Right ventricle myocardium inferior (tissue), 1 donor: ENCODE measurements around the gene SHH. TPM values are rescaled to one million over a fixed set of nuclear protein-coding genes. Genes with fewer than 3 reads are reported as not detected.
"Not testable (repeated sequence)": the region's sequence is repeated elsewhere in the genome, so short reads cannot be mapped to it uniquely, and the experiment has no call there.

ENCODE experiments used
- ATAC-seq: fragments of 200-7000 bp; cut with Tn5 transposase; one replicate; pipeline ENCODE4 v1.9.1; 2020; ENCODE audit warnings: mild to moderate bottlenecking, moderate library complexity
- DNase-seq: peaks from one replicate; pipeline ENCODE4 v3.0.0; 2021; ENCODE audit errors: missing footprints
- intact Hi-C: fragments of 100-400 bp; cut with DNase I; formaldehyde crosslinking; loops from one replicate; pipeline ENCODE4 v1.11.0; 2022
- total RNA-seq: library from RNA; stranded (reverse); fragmentation: NEBNext Ultra II Directional; extraction: Animal tissue kit (Norgen Biotek cat#: 25700); gene quantifications from one replicate; pipeline ENCODE4 v1.2.1, GENCODE V29; 2021
- donor health status: DM: no; HTN: yes; CAD: no; lungs with severe emphysema.

SHH gene
- total RNA-seq, 1 donor from 2014 or later: not detected

DNA sequence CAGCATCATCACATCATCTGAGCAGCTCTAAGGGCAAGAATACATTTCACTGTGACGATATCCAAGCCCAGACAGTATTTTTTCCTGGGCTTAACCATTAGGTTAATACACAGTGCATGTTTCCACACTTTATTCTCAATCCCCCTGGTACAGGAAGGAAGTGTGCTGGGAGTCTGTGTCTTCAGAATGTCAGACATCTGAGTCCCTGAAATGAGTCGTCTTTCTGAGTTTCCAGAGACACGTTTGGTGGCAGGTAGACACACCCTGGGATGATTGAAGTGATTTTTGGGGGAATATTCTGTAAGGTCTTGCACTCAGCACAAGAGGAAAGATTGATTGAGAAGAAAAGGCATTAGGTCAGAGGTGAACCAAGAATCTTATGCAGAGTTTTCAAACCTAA lies 13.1 kb upstream of the SHH start:
- DNase-seq (no peak), ATAC-seq (no peak)
- intact Hi-C loops: no loop called here

DNA sequence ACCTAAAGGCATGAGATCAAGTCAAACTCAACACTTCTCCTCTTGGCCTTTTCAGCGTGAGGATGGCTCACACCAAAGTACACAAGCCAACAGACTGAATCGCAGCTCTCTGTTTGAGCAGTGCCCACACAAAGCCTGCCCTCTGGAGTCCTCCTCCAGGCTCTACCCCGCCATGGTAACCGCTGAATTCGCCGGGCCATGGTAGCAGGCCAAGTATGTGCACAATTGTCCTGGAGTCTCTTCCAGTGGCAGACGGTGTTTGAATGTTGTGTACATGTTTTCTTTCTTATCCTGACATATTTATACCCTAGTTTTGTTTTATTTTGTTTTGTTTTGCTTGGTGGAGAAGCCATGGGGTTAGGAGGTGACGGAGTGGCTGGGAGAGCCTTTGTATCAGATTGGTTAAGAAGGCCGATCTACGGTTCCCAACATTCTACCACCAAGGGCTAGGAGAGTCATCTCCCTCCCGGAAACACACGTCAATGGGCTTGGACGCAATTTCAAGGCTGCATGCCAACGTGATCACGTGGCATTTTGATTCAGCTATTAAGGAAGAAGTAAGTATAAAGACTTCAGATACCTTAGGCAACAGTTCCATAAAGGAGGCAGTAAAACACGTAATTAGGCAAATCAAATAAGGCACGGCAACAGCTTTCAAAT lies 12.1 kb upstream of the SHH start:
- intact Hi-C loops: no loop called here
- DNase-seq (no peak), ATAC-seq (no peak)

DNA sequence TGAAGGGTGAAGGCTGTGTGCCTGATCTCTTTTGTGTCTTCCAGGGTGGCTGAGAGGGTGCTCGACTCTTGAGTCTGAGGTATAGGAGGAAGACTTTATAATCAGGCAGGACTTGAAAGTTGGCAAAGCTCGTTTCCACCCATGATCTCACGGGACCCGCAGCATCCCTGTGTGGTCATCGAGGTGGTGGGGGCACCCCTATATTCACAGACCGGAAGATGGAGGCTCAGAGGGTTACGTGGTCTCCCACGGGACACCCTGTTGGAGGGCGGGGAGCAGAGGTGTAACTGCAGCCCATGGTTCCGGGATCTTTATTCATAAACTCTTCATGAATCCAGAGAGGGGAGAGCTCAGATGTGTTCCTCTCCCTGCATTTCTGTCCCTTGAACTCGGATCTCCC lies 9.6 kb upstream of the SHH start:
- no peak for DNase-seq
- intact Hi-C loops: no loop called here
- no peak for ATAC-seq

DNA sequence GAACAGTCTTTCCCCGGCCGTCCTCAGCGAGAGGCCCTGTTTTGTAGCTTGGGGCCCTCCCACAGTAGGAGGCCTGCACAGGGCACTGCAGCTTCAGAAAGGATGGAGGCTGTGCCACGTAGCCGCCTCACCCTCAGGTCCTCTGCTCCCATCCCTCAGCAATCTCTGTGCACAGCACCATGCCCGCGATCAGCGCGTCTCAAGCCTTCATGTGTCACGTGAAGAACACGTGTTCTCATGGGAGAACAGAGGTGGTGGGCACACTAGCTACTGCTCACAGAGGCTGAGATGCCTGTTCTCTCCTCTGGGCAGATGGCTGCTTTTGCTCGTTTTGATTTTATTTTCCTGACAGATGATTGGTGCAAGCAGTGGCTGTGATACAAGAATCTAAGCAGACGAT lies 8.5 kb upstream of the SHH start:
- DNase-seq: no peak
- intact Hi-C loops: no loop called here
- no peak for ATAC-seq

DNA sequence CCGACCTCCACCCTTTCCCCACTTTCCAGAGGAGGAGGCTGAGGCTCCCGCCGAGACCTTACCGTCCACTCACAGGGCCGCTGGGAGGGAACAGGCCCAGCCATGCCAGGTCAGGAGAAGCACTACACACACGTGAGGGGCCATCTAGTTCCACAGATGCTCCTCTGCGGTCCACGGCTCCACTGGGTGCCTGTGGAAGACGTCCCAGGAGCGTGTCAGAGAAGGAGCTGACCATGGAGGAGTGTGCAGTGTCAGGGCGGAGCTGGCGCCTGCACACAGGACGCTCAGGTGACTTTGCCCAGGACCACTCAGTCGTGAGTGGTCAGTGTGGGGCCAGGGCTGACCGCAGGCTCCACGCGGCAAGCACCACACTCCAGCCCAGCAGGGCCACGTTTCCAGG lies 8.0 kb upstream of the SHH start:
- no peak for ATAC-seq
- intact Hi-C loops: no loop called here
- no peak for DNase-seq

DNA sequence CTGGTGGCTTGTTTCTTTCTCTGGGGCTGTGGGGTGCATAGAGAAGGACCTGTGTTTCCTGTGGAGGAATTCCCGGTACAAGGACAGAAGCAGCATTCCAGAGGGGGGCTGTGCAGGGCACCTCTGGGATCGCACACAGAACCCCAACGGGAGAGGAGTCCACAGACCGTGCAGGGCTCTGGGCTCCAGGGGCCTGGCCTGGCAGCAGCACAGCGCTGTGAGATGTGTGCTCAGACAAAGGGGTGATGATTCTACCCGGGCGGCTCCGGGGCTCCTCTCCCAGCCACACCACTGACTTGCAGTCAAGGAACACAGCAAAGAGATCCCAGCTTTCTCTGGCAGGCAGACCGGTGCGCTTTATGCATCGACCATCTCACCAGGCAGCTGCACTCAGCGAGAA lies 6.9 kb upstream of the SHH start:
- intact Hi-C loops: no loop called here
- no peak for DNase-seq
- no peak for ATAC-seq

DNA sequence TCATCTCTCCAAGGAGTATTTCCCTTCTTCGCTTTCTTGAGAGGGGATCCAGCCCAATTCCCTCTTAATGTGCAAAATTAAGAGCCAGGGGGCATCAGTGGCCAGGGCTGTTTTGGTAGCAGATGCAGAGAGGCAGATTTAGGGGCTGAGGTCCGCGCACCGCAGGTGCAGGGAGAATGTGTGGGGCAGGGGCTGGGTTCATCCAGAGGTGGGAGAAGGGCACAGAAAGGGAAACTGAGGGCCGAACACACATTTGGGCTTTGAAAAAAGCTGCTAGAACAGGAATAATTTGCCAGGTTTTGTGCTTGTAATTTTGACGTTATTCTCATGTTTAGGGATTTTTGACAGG lies 6.5 kb upstream of the SHH start:
- intact Hi-C loops: no loop called here
- DNase-seq (no peak), ATAC-seq (no peak)

DNA sequence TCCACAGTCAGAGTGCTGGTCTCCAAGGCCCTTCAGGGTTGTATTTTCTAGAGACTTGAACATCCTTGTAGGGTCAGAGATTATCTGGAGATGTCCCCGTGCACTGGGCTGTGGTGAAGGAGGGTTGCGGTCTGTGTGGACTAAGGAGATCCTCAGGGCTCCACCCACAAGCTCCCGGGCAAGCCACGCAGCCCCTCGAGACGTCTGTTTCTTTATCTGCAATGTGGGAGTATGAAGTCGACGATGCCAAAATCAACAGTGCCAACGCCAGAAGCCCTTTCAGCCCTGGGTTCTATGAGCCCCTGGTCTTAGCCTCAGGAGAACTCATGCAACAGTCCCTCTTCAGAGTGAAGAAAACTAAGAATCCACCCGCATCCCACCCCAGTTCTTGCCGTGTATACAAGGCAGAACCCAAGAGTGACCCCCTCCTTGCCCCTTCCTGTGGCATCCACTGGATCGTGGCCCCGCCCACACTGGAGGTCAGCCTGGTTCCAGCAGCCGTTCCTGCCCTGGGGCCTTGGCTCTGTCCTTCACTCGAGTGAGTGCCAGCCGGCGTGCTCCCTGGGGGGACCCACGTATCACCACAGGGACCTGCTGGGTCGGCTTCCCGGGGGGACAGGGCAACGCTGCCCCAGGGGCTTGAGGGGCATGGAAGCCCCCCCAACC lies 6.0 kb upstream of the SHH start:
- ATAC-seq (no peak), DNase-seq (peak; percentile 60)
- intact Hi-C loops: no loop called here

DNA sequence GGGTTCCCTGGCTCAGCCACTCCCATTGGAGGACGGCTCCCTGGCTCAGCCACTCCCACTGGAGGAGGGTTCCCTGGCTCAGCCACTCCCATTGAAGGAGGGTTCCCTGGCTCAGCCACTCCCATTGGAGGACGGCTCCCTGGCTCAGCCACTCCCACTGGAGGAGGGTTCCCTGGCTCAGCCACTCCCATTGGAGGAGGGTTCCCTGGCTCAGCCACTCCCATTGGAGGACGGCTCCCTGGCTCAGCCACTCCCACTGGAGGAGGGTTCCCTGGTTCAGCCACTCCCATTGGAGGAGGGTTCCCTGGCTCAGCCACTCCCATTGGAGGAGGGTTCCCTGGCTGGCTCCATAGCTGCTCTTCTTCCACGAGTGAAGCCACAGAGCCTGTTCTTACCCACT lies 5.3 kb upstream of the SHH start:
- ATAC-seq, intact Hi-C loops, DNase-seq: not testable (repeated sequence)

DNA sequence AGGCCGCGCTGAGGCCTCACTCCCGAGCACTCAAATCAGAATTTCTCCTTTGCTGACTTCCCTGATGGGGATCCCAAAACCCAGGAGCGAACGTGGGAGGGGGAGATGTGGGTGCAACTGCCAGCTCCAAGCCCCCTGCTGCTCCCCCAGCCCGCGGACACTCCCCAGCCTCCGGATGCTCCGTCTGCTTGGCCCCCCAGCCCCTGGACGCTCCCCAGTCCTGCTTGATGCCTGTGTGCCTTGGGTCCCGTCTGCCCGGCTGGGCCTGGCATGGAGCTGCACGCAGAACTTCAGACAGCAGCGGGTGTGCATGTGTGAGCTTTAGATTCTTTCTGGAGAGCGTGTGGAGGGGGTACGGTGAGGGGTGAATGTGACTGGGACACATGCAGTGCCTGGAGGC lies 4.7 kb upstream of the SHH start:
- no peak for ATAC-seq
- intact Hi-C loops: no loop called here
- peak; percentile 32 for DNase-seq

DNA sequence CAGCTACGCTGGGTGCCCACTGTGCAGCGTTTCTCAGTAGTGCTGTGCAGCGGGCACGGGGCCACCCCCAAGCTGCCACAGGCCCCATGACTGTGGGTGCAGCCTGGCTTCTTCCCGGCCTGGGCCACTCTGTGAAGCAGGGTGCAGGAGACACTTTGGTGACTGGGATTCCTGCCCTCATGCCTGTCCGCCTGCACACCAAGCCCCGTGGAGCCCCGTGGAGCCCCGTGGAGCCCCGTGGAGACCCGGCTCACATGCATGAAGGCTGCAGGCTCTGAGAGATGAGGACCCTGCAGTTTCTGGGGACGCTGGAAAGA lies 3.9 kb upstream of the SHH start:
- ATAC-seq (no peak), DNase-seq (no peak)
- intact Hi-C loops: no loop called here

DNA sequence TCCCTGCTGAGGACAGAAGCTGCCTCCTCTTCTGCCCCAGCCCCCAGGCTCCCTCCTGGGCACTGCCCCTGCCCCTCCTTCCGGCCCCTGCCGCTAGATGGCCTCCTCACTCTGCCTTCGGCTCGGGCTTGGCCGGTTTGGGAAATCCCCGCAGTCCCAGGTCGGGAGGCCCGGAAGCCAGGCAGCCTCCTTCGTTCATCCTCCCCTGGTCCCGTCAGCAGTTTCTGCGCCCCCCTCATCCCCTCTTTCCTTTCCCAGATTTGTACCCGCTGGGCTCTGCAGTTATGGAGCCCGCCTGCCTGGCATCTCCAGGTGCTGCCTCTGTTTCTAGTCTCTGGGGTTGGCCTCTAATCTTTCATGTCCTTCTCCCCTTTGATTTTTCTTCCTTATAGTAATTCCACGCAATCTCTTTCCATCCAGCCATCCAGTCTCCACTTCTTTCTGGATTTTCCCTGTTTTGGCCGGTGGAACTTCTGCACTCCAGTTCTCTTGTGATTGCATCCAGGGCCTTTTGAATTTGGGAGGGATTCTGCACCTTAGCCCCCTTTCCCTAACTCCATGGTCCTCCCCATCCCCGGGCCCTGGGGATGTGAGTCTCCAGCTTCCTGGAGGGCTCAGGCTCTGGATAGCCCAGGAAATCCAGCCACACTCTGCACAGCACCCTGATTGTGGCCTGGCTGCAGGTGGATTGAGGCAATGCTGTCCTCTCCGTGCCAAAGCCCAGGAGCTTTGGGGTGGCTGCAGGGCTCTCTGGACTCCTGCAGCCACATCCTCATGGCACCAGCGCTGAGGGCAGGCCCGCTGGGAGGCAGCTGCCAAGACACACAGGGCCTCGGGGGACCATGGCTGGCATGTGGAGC lies 3.3 kb upstream of the SHH start:
- peak; percentile 51 for ATAC-seq
- peak; percentile 69 for DNase-seq
- intact Hi-C loops: no loop called here

DNA sequence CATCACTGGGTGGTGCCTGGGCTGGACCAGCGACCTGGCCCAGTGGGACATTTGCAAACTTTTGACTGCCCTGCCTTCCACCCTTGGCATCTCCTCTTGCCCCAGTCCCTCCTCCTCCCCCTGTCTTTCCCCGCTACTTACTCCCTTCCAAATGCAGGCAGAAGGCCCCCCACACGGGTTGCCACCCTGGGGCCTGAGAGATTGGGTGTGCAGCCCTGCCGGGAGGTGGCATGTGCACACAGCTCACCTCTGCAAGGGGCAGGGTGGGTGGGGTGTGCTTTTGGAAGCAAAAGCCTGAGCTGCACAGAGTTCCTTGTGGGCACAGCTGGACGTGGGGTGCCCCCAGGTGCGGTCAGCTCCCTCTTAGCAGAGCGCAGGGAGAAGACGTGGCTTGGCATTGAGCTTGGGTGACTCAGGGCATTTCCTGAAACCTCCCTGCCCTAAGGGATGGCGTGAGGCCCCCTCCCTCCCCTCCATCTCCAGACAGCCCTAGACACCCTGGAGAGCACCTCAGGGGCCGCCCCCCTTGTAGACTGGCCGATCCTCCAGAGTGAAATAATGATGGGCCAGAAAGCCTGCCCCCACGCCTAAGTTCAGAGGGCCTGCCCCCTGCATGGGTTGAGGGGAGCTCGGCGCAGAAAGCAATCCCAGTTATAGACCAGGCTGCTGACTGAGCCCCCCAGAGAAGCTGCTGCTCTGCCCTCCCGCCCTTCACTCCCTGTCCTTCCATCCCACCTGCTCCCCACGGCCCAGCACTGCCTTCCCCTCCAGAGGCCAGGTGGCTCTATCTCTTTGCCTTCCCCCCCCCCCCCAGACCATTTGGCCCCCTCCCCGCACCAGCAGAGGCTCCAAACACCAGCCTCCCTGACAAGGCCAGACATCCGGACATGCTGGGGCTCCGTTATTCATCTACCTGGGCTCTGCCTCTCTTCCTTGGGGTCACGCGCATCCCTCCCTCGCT lies 2.3 kb upstream of the SHH start:
- ATAC-seq (no peak), DNase-seq (no peak)
- intact Hi-C loops: no loop called here

DNA sequence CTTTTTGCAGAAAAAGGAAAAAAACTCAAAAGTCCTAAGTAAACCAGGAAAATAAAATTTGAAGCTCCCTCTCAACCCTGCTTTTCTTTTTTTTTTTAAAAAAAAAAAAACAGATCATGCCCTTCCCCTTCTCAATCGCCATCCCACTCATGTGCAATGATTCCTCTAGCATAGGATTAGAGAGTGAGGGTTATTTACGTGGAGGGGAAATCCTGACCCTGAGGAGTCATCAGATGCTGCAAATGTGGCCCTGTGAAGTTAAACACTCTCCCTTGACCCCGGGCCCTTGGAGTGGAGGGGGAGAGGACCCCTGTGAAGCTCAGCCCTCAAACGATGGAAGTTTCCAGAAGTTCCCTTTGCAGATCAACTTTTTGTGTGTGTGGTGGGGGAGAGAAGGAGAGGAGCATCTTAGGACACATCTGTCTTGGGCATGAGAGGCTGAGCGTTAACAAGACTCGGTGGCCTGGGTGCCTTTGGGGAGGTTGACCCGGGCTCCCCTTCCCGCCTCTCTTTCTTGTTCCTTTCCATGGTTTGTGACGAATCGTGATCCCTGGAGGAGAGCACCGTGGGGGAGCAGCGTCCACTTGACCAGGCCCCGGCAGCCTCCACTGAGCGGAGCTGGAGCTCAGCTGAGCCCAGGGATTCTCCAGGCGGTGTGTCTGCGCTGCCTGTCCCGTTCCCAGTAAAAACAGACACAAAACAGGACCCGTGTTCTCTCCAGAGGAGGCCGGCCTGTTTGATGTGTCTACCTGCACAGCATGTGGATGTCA lies 1.5 kb upstream of the SHH start:
- intact Hi-C loops: no loop called here
- DNase-seq (no peak), ATAC-seq (no peak)

DNA sequence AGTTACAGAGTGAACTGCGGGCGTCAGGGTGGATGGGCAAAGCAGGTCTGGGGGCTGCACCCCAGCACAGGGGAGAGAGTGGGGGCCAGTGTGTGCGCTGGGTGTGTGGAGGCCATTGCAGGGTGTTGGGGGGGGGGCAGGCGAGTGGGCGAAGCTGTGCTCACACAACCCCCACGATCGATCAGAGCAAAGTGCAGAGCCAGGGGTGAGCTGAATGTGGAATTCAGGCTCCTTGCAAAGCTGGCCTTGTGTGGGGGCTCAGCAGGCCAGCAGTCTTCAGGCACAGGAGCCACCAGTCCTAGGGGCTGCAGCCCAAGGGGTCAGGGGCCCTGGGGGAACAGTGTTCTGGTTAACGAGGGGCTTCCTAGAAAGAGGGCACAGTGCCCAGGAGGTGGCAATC lies 862 bp upstream of the SHH start:
- ATAC-seq: no peak
- DNase-seq: no peak
- intact Hi-C loops: no loop called here

DNA sequence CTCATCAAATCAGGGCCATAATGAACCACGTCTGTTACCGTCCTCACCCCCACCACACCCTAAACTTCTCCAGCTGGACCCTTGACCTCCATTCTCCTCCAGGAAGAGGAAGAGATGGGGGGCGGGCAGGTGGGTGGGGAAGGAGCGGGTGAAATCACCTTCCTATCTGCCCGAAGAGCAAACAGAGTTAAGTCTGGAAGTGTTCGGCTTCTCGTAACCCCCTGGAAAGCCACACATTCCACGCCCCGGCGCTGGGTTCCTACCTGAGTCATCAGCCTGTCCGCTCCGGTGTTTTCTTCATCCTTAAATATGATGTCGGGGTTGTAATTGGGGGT lies 736 bp downstream of the SHH start:
- DNase-seq (no peak), ATAC-seq (no peak)
- intact Hi-C loops: no loop called here

DNA sequence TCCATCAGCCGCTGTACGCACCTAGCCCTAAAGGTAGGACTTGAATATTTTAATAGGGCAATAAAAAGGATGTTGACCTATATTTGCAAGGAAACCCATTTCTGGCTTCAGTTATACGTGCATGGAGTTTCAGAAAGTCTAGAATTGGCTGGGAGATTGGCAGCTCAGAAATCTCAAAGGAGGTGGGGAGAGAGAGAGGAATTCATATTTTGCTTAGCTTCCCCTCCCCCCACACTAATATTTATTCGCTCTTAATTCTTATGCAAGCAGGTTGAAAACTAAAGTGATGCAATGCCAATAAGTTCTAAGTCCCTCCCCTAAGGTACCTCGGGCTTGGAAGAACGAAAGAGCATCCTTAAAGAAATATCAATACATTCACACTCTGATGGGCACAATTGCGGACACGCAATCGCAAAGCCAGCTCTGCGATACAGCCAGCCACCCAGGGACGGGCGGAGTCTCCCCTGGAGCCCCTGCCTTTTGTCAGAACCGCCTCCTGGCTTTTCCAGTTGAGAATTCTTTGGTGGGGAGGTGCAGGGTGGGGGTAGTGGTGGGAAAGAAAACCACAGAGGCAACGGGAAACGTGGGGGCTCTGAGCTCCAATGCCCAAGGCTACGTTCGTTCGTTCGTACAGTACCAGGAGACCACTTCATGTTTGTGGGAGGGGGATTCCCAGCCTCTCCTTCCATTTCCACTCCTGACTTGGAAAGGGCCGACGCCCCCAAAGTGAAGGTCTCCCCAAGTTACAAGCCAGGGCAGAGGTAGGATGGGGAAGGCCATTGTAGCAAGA lies 1.3 kb downstream of the SHH start:
- ATAC-seq (no peak), DNase-seq (peak; percentile 14)
- intact Hi-C loops: no loop called here
